Fibroblast of skin of left biceps (primary cell): ENCODE data around the gene TM7SF2.

Experiments used
- DNase-seq, 2 experiments: peaks; one replicate each; pipeline ENCODE4 v3.0.0-alpha.2; 2013; ENCODE audit warnings: low read depth in 2 of 2

The TM7SF2 gene

DNA sequence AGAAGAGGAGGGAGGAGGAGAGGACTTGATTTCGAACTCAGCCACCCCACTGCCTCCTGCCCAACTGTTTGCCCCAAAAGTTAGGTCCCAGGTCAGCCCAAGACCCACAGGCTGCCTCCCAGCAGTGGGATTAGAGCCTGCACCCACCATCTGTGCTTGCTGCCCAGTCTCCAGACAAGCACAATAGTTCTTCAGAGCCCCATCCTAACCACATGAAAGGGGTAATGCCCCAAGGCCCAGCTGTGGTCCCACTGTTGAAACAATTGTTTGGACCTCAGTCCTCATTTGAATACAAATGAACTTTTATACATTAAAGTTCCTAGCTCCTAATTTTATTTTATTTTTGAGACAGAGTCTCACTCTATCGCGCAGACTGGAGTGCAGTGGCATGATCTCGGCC is 21.0 kb upstream of the TM7SF2 start:
- DNase-seq, result no peak

GRCh38 chr11:65095427-65095826 is 16.2 kb upstream of the TM7SF2 start:
- no peak for DNase-seq

GRCh38 chr11:65095974-65096806 is 15.5 kb upstream of the TM7SF2 start, which contains the start of gene VPS51:
Gene VPS51 (plus strand): TSS chr11:65096214. CDS start chr11:65096251, 37 bp downstream.
- peak; percentile 73 to 74 for DNase-seq

DNA sequence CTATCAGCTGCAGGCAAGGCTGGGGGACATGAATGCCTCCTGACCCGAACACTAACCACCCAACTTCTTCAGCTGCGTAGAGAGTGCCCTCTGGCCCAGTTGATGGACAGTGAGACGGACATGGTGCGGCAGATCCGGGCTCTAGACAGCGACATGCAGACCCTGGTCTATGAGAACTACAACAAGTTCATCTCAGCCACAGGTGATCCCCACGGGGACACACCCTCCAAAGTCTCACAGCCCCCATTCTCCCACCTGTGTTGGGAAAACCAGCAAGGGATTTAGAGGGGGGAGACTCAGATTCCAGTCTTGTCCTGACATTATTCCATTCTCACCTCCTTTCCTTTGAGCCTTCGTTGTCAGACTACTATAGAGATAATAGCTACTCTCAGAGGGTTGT is 14.7 kb upstream of the TM7SF2 start:
- no peak for DNase-seq

GRCh38 chr11:65100674-65101350 is 10.9 kb upstream of the TM7SF2 start:
- no peak for DNase-seq

DNA sequence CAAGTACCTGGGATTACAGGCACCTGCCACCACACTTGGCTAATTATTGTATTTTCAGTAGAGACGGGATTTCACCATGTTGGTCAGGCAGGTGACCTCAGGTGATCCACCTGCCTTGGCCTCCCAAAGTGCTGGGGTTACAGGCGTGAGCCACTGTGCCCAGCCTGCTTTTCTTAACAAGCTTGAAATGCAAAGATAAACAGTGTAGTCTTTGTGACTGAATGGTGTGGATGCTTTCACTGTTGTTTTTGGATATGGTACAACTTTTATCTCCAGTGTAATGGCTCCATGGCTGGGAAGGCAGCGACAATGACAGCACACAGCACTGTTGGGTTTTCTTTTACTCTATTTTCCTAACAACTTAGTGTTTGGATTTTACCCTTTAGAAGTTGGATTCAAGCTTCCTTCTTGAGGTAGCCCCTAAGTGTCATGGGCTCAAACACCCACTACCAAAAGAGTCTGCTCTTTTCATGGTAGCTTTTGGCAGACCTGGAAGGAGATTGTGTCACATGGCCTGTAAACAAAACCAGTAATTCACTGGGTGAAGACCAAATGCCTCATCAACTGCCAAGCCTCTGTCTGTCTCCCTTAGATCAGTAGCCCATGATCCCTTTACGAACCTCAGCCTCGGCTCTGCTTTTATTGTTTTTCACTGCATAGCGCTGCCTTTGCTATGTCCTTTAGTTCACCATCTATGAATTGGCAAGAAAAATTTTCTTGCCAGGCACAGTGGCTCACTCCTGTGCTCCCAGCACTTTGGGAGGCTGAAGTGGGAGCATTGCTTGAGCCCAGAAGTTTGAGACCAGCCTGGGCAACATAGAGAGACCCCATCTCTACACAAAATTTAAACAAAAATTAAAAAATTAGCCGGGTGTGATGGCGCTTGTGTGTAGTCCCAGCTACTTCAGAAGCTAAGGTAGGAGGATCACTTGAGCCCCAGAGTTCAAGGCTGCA is 9.3 kb upstream of the TM7SF2 start:
- no peak for DNase-seq

DNA sequence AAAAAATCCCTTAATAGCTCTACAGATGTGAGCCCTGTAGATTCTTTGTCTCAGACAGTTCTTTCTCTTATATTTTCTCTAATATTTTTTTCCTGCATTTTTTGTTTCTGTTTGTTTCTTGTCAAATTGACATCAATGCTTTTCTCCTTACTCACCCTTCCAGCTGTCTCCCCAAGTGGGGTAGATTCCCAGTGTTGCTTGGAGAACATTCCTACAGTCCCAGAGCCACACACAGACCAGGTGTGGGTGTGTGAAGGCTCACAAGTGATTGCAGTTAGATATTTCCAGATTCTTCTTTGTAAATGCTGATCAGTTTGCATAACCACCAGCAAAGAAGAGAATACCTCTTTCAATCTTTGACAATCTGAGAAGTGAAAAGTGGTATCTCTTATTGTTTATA is 8.2 kb upstream of the TM7SF2 start:
- no peak for DNase-seq

GRCh38 chr11:65104628-65105027 is 7.0 kb upstream of the TM7SF2 start:
- DNase-seq, result no peak

GRCh38 chr11:65107078-65107477 is 4.6 kb upstream of the TM7SF2 start:
- no peak for DNase-seq

DNA sequence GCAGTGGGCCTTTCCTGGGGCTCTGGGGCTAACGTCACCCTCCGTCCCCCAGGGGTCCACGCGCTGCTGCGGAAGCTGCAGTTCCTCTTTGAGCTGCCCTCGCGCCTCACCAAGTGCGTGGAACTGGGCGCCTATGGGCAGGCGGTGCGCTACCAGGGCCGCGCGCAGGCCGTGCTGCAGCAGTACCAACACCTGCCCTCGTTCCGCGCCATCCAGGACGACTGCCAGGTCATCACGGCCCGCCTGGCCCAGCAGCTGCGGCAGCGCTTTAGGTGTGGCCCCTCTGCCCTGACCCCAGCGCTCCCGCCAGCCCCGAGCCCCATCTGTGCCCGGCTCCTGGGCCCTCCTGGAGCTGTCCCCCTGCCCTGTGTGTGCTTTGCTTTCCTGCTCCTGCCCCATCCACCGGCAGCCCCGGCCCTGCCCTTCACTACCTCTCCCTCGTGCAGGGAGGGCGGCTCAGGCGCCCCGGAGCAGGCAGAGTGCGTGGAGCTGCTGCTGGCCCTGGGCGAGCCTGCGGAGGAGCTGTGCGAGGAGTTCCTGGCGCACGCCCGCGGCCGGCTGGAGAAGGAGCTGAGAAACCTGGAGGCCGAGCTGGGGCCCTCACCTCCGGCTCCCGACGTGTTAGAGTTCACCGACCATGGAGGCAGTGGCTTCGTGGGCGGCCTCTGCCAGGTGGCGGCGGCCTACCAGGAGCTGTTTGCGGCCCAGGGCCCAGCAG is 3.8 kb upstream of the TM7SF2 start:
- no peak for DNase-seq

DNA sequence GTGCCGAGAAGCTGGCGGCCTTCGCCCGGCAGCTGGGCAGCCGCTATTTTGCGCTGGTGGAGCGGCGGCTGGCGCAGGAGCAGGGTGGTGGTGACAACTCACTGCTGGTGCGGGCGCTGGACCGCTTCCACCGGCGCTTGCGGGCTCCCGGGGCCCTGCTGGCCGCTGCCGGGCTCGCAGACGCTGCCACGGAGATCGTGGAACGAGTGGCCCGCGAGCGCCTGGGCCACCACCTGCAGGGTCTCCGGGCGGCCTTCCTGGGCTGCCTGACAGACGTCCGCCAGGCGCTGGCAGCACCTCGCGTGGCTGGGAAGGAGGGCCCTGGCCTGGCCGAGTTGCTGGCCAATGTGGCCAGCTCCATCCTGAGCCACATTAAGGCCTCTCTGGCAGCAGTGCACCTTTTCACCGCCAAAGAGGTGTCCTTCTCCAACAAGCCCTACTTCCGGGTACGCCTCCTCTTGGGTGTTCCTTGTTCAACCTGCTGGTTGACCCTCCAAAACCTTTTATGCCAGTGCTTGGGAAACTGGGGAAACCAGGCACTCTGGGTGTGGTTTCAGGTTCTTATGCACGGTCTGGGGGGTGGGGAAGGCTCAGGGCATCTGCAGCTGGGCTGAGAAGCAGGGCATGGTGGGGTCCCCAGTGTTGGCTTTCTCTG is 3.1 kb upstream of the TM7SF2 start:
- DNase-seq, result no peak

DNA sequence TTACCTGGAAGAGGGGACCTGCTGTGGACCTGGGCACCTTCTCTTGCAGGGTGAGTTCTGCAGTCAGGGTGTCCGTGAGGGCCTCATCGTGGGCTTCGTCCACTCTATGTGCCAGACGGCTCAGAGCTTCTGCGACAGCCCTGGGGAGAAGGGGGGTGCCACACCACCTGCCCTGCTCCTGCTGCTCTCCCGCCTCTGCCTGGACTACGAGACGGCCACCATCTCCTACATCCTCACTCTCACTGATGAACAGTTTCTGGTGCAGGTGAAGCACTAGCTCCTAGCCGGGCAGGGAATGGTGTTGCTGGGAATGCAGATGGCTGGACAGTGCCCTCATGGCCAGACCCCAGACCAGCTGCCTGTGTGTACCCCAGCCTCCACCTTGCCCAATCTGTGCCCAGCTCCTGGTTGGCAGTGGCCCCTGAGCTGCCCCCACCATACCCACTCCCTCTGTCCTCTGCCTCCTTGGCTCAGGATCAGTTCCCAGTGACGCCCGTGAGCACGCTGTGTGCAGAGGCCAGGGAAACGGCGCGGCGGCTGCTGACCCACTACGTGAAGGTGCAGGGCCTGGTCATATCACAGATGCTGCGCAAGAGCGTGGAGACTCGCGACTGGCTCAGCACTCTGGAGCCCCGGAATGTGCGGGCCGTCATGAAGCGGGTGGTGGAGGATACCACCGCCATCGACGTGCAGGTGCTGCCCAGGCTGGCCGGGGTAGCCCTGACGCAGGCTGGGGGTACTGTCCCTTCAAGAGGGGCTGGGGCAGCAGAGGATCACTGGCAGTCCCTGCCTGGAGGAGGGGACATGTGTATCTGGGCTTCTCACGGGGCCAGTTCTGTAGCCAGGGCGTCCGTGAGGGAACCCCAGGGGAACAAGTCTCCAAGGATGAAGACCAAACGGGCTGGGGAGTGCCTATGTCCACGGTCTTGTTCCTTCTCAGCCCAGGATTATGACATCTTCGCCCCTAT is 2.2 kb upstream of the TM7SF2 start:
- DNase-seq, result no peak

- DNase-seq, result peak; percentile 35 to 36
These were observed 1.3 kb upstream of the TM7SF2 start for GRCh38 chr11:65110354-65110861.

DNA sequence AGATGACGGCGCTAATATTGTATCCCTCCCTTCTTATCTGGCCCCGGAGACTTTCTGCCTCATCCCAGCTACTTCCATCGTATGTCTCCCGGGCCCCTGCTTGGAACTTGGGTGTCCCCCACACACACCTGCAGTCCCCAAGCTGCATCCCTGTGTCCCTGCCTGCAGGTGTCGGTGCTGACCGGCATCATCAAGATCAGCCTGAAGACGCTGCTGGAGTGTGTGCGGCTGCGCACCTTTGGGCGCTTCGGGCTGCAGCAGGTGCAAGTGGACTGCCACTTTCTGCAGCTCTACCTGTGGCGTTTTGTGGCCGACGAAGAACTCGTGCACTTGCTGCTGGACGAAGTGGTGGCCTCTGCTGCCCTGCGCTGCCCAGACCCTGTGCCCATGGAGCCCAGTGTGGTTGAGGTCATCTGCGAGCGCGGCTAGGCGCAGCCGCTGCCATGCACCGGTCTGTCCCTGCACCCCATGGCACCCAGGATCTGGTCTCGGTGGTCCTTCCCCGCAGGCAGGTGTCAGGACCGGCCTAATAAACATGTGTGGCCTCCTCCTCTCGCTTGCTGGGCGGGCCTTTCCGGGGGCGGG is 421 bp upstream of the TM7SF2 start:
- DNase-seq, result no peak

GRCh38 chr11:65112546-65113360 is 1.1 kb downstream of the TM7SF2 start:
- DNase-seq, result no peak

DNA sequence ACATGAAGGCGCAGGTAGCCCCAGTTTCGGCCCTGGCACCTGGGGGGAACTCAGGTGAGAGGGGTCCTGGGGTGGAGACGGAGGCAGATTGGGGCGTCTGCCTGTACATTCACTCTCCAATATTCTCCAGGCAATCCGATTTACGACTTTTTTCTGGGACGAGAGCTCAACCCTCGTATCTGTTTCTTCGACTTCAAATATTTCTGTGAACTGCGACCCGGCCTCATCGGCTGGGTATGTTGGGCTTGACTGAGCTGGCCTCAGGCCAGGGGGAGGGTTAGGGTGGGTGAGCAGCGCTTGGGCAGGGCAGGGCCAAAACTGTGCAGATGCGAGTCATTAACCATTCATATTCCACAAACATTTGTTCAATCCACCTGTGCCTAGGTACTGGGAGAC is 1.7 kb downstream of the TM7SF2 start:
- no peak for DNase-seq

GRCh38 chr11:65113839-65114238 is 2.2 kb downstream of the TM7SF2 start:
- DNase-seq, result no peak

DNA sequence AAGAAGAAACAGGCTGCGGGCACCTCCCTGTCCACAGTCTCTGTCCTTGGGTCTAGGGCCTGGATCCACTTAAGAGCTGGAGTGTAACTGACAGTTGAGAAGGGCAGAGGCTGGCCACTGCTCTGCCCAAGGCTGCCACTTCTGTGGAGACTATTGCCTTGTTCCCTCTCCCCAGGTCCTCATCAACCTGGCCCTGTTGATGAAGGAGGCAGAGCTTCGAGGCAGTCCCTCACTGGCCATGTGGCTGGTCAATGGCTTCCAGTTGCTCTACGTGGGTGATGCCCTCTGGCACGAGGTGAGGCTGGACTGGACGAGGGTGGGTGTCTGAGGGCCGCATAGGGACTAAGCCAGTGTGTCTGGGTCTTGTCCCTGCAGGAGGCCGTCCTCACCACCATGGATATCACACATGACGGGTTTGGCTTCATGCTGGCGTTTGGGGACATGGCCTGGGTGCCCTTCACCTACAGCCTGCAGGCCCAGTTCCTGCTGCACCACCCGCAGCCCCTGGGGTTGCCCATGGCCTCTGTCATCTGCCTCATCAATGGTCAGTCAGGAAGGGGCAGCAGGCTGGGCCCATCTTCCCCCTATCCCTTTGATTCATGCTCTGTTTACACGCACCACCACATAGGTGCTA is 3.0 kb downstream of the TM7SF2 start:
- no peak for DNase-seq
